ENCODE measurements around the gene SNX13.

DNA sequence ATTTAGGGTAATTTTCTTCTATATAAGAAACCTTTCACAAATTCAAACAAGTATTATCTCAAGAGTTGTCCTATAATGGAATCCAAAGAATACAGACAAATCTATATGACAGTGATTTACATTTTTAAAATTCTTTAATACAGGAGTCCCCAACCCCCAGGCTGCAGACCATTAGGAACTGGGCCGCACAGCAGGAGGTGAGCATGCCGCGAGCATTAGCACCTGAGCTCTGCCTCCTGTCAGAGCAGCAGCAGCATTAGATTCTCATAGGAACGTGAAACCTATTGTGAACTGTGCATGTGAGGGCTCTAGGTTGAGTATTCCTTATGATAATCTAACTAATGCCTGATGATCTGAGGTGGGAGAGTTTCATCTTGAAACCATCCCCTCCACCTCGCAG lies 37.7 kb downstream of the SNX13 start:
- TF ChIP-seq KDM1A (IDR thresholded peaks at IDR 0.05; ENCODE audit: low read depth) (no peak), MAZ (IDR thresholded peaks at IDR 0.05; ENCODE audit: borderline replicate concordance, low read depth, low read length) (no peak), POLR2A (IDR thresholded peaks at IDR 0.05; ENCODE audit: low read length) (no peak), CTCF (IDR thresholded peaks at IDR 0.05) (no peak), GATA3 (IDR thresholded peaks at IDR 0.05; ENCODE audit: borderline replicate concordance) (no peak), CBX2 (IDR thresholded peaks at IDR 0.05; ENCODE audit: borderline replicate concordance, low read depth) (no peak), CBX8 (IDR thresholded peaks at IDR 0.05) (no peak), PHF8 (IDR thresholded peaks at IDR 0.05; ENCODE audit: borderline replicate concordance, low read depth) (no peak), SREBF2 (IDR thresholded peaks at IDR 0.05) (no peak), CEBPB (IDR thresholded peaks at IDR 0.05) (no peak), POLR2AphosphoS2 (conservative IDR thresholded peaks at IDR 0.05; ENCODE audit: low read length) (no peak)
- TF ChIP-seq, protein P1, sequence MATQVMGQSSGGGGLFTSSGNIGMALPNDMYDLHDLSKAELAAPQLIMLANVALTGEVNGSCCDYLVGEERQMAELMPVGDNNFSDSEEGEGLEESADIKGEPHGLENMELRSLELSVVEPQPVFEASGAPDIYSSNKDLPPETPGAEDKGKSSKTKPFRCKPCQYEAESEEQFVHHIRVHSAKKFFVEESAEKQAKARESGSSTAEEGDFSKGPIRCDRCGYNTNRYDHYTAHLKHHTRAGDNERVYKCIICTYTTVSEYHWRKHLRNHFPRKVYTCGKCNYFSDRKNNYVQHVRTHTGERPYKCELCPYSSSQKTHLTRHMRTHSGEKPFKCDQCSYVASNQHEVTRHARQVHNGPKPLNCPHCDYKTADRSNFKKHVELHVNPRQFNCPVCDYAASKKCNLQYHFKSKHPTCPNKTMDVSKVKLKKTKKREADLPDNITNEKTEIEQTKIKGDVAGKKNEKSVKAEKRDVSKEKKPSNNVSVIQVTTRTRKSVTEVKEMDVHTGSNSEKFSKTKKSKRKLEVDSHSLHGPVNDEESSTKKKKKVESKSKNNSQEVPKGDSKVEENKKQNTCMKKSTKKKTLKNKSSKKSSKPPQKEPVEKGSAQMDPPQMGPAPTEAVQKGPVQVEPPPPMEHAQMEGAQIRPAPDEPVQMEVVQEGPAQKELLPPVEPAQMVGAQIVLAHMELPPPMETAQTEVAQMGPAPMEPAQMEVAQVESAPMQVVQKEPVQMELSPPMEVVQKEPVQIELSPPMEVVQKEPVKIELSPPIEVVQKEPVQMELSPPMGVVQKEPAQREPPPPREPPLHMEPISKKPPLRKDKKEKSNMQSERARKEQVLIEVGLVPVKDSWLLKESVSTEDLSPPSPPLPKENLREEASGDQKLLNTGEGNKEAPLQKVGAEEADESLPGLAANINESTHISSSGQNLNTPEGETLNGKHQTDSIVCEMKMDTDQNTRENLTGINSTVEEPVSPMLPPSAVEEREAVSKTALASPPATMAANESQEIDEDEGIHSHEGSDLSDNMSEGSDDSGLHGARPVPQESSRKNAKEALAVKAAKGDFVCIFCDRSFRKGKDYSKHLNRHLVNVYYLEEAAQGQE (IDR thresholded peaks at IDR 0.05): no peak

Measured in A549 (cell line).